GM23248 (cell line): ENCODE data around the gene SLC17A7. TPM values are rescaled to one million over a fixed set of nuclear protein-coding genes. Genes with fewer than 3 reads are reported as not detected.

Source experiments
- DNase-seq: peaks from one replicate; pipeline ENCODE4 v3.0.0-alpha.2; 2015
- H2AFZ ChIP-seq: fragments of 200-600 bp; sonication (generic); 2 replicates; pipeline ENCODE4 v1.6.1; 2016; ENCODE audit warnings: antibody characterized with exemption
- H3F3A ChIP-seq: fragments of 200-600 bp; sonication (generic); 2 replicates; pipeline ENCODE4 v1.6.1; 2016; ENCODE audit warnings: mild to moderate bottlenecking, antibody characterized with exemption, mixed run types; ENCODE audit not compliant: insufficient read depth
- H3K27ac ChIP-seq: fragments of 200-600 bp; sonication (generic); 2 replicates; pipeline ENCODE4 v1.5.1; 2016; ENCODE audit warnings: mild to moderate bottlenecking
- H3K27me3 ChIP-seq: fragments of 200-600 bp; sonication (generic); replicated peaks from 2 replicates; pipeline ENCODE4 v1.6.1; 2016; ENCODE audit warnings: mild to moderate bottlenecking; ENCODE audit not compliant: insufficient read depth
- H3K36me3 ChIP-seq: fragments of 200-600 bp; sonication (generic); 2 replicates; pipeline ENCODE4 v1.6.1; 2016; ENCODE audit warnings: low read depth, mild to moderate bottlenecking
- H3K4me1 ChIP-seq: fragments of 200-600 bp; sonication (generic); 2 replicates; pipeline ENCODE4 v1.6.1; 2016; ENCODE audit warnings: mild to moderate bottlenecking; ENCODE audit not compliant: insufficient read depth
- H3K4me2 ChIP-seq: fragments of 200-600 bp; sonication (generic); one replicate; pipeline ENCODE4 v1.6.1; 2016; ENCODE audit warnings: mild to moderate bottlenecking; ENCODE audit not compliant: unreplicated experiment
- H3K4me3 ChIP-seq: fragments of 200-600 bp; sonication (generic); 2 replicates; pipeline ENCODE4 v1.5.1; 2016; ENCODE audit warnings: mild to moderate bottlenecking
- H3K79me2 ChIP-seq: fragments of 200-600 bp; sonication (generic); 2 replicates; pipeline ENCODE4 v1.6.1; 2016; ENCODE audit warnings: mild to moderate bottlenecking; ENCODE audit not compliant: insufficient read depth
- H3K9ac ChIP-seq: fragments of 200-600 bp; sonication (generic); 2 replicates; pipeline ENCODE4 v1.6.1; 2016; ENCODE audit warnings: mild to moderate bottlenecking
- H3K9me2 ChIP-seq: fragments of 200-600 bp; sonication (generic); 2 replicates; pipeline ENCODE4 v1.6.1; 2016; ENCODE audit warnings: mixed run types, mild to moderate bottlenecking, moderate library complexity; ENCODE audit not compliant: insufficient read depth
- H3K9me3 ChIP-seq: fragments of 200-600 bp; sonication (generic); one replicate; pipeline ENCODE4 v1.6.1; 2017; ENCODE audit warnings: low read depth
- H4K20me1 ChIP-seq: fragments of 200-600 bp; sonication (generic); 2 replicates; pipeline ENCODE4 v1.6.0; 2016; ENCODE audit not compliant: insufficient read depth
- EZH2 ChIP-seq: fragments of 200-600 bp; sonication (generic); IDR thresholded peaks from 2 replicates; pipeline ENCODE4 v1.6.1; 2018; ENCODE audit warnings: antibody characterized with exemption, mild to moderate bottlenecking; ENCODE audit not compliant: insufficient read depth, poor library complexity, severe bottlenecking
- EZH2phosphoT487 ChIP-seq: fragments of 200-600 bp; sonication (generic); IDR thresholded peaks from 2 replicates; pipeline ENCODE4 v1.6.1; 2018; ENCODE audit warnings: antibody characterized with exemption, moderate library complexity, mild to moderate bottlenecking, low read depth; ENCODE audit not compliant: insufficient read depth
- WGBS, 2 experiments: methylation state at CpG; one replicate each; pipeline ENCODE4 v1.1.6; 2015 to 2017; ENCODE audit warnings: low lambda C conversion rate in 2 of 2, low coverage in 1 of 2; ENCODE audit errors: missing lambda C conversion rate in 2 of 2; 5-methylcytosine and 5-hydroxymethylcytosine counted together
- in situ Hi-C: fragments of 300-500 bp; cut with MboI; formaldehyde crosslinking; loops from 2 replicates; pipeline ENCODE4 v1.15.0; 2020
- polyA plus RNA-seq: library from polyadenylated mRNA; unstranded; fragments of >200 nt; fragmentation: Nextera tagmentation; extraction: Ambion mirVana; gene quantifications from 2 replicates; pipeline ENCODE4 v1.2.1, GENCODE V29; 2016
- total RNA-seq: library from RNA; depleted of rRNA; stranded (reverse); fragments of >200 nt; shearing (Covaris generic); gene quantifications from 2 replicates; pipeline ENCODE4 v1.2.3, GENCODE V29; 2014

SLC17A7 gene
- total and polyA plus RNA-seq, 2 experiments from 2014 or later: not detected

- no peaks in the 10 kb centered on the region for H3F3A ChIP-seq
- peaks cover 4% of the 10 kb centered on the region for H3K4me1 ChIP-seq
- no peak overlapping the region for H3K9ac ChIP-seq
- no peaks in the 10 kb centered on the region for H3K79me2 ChIP-seq
- H4K20me1 ChIP-seq: no peaks in the 10 kb centered on the region
- H3K9me3 ChIP-seq: no peaks in the 10 kb centered on the region
- no peak overlapping the region for H3K4me2 ChIP-seq
- H3K9me2 ChIP-seq: no peaks in the 10 kb centered on the region
- no peak for DNase-seq
- H3K27me3 ChIP-seq: no peaks in the 10 kb centered on the region
- no peak for TF ChIP-seq EZH2phosphoT487
- no peak overlapping the region for H3K4me3 ChIP-seq
- in situ Hi-C loops: no loop called here
- H3K36me3 ChIP-seq: no peaks in the 10 kb centered on the region
- 65 to 71% methylated on average over 9 of the region's 9 CpGs for WGBS, 2 experiments
- H2AFZ ChIP-seq: 0 out of 2 replicates have a peak overlapping the region, but pooled peaks have one; percentile 96
- H3K27ac ChIP-seq: no peak overlapping the region
These were observed 31.6 kb upstream of the SLC17A7 start for GRCh38 chr19:49472936-49473335.

DNA sequence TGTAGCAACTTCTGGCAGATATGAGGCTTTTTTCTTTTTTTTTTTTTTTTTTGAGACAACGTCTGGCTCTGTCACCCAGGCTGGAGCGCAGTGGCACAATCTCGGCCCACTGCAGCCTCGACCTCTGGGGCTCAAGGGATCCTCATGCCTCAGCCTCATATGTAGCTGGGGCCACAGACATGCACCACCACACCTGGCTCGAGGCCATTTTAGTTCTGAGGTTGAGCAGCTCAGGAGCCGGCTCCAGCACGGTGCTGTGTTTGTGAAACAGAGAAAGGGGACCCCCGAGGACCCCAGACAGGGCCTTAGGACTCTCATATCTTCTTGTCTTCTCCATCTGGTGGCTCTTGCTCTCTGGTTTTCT lies 29.3 kb upstream of the SLC17A7 start:
- Histone ChIP-seq H3K9me2 (no peaks in the 10 kb centered on the region), H3K27me3 (no peaks in the 10 kb centered on the region), H4K20me1 (no peaks in the 10 kb centered on the region), H3K4me1 (peaks cover 4% of the 10 kb centered on the region), H3K36me3 (no peaks in the 10 kb centered on the region), H3K4me2 (no peak overlapping the region), H3F3A (no peaks in the 10 kb centered on the region), H3K79me2 (no peaks in the 10 kb centered on the region), H3K9ac (no peak overlapping the region), H3K9me3 (no peaks in the 10 kb centered on the region), H3K4me3 (no peak overlapping the region), H2AFZ (no peak overlapping the region), H3K27ac (no peak overlapping the region)
- 47 to 55% methylated on average over 8 of the region's 8 CpGs for WGBS, 2 experiments
- TF ChIP-seq EZH2 (no peak), EZH2phosphoT487 (no peak)
- in situ Hi-C loops: no loop called here
- no peak for DNase-seq

GRCh38 chr19:49469828-49470614 lies 28.7 kb upstream of the SLC17A7 start:
- DNase-seq: no peak
- no peaks in the 10 kb centered on the region for H3F3A ChIP-seq
- no peak overlapping the region for H3K4me2 ChIP-seq
- H3K27me3 ChIP-seq: no peaks in the 10 kb centered on the region
- WGBS, 2 experiments: 82 to 83% methylated on average over 25 of the region's 25 CpGs
- H2AFZ ChIP-seq: no peak overlapping the region
- no peak overlapping the region for H3K9ac ChIP-seq
- no peaks in the 10 kb centered on the region for H4K20me1 ChIP-seq
- H3K9me3 ChIP-seq: no peaks in the 10 kb centered on the region
- no peaks in the 10 kb centered on the region for H3K79me2 ChIP-seq
- H3K4me3 ChIP-seq: no peak overlapping the region
- H3K9me2 ChIP-seq: no peaks in the 10 kb centered on the region
- no peak overlapping the region for H3K27ac ChIP-seq
- H3K4me1 ChIP-seq: peaks cover 4% of the 10 kb centered on the region
- H3K36me3 ChIP-seq: no peaks in the 10 kb centered on the region
- no peak for TF ChIP-seq EZH2
- TF ChIP-seq EZH2phosphoT487: no peak
- in situ Hi-C loops: no loop called here

GRCh38 chr19:49468746-49469447 lies 27.6 kb upstream of the SLC17A7 start:
- Histone ChIP-seq H3K4me2 (no peak overlapping the region), H3K79me2 (no peaks in the 10 kb centered on the region), H4K20me1 (no peaks in the 10 kb centered on the region), H3K27me3 (no peaks in the 10 kb centered on the region), H3F3A (no peaks in the 10 kb centered on the region), H3K9me2 (no peaks in the 10 kb centered on the region), H3K27ac (no peak overlapping the region), H2AFZ (no peak overlapping the region), H3K4me1 (no peaks in the 10 kb centered on the region), H3K9me3 (no peaks in the 10 kb centered on the region), H3K36me3 (no peaks in the 10 kb centered on the region), H3K4me3 (no peak overlapping the region), H3K9ac (no peak overlapping the region)
- peak; percentile 78 for DNase-seq
- 42 to 44% methylated on average over 15 of the region's 15 CpGs for WGBS, 2 experiments
- in situ Hi-C loops: no loop called here
- TF ChIP-seq EZH2 (no peak), EZH2phosphoT487 (no peak)
